Stimulated activated CD8-positive, alpha-beta memory T cell treated with anti-CD3 and anti-CD28 coated beads, Interleukin-4, amount 100 ng/mL, for 24 hours (primary cell): ENCODE data around the gene APOL1.
"Not testable (repeated sequence)": the region's sequence is repeated elsewhere in the genome, so short reads cannot be mapped to it uniquely, and the experiment has no call there.

Experiments
- DNase-seq: peaks from one replicate; pipeline ENCODE4 v3.0.0-alpha.2; 2020; ENCODE audit warnings: low read depth

The APOL1 gene

GRCh38 chr22:36271231-36271630 is 18.3 kb downstream of the APOL1 start:
- not testable (repeated sequence) for DNase-seq

GRCh38 chr22:36271951-36272350 is 19.0 kb downstream of the APOL1 start:
- DNase-seq: not testable (repeated sequence)

GRCh38 chr22:36274531-36274930 is 21.6 kb downstream of the APOL1 start:
- DNase-seq: no peak

GRCh38 chr22:36277482-36278291 is 24.8 kb downstream of the APOL1 start:
- DNase-seq: peak; percentile 57

GRCh38 chr22:36279219-36279666 is 26.3 kb downstream of the APOL1 start:
- DNase-seq: no peak

GRCh38 chr22:36280379-36280778 is 27.4 kb downstream of the APOL1 start:
- DNase-seq: no peak

- DNase-seq: no peak
These were observed 28.9 kb downstream of the APOL1 start for GRCh38 chr22:36281781-36282327.

GRCh38 chr22:36282328-36282831 is 29.4 kb downstream of the APOL1 start:
- no peak for DNase-seq

GRCh38 chr22:36284171-36284571 is 31.2 kb downstream of the APOL1 start:
- DNase-seq: no peak

- no peak for DNase-seq
These were observed 32.1 kb downstream of the APOL1 start for GRCh38 chr22:36285017-36285416.

- DNase-seq: no peak
These were observed 32.6 kb downstream of the APOL1 start for GRCh38 chr22:36285545-36285944.

- peak; percentile 41 for DNase-seq
These were observed 33.4 kb downstream of the APOL1 start for GRCh38 chr22:36286096-36286957.

GRCh38 chr22:36287881-36288515 is 35.1 kb downstream of the APOL1 start:
- DNase-seq: no peak

GRCh38 chr22:36288571-36289405 is 35.9 kb downstream of the APOL1 start:
- DNase-seq: no peak

GRCh38 chr22:36289406-36289870 is 36.5 kb downstream of the APOL1 start:
- no peak for DNase-seq

- not testable (repeated sequence) for DNase-seq
These were observed 37.0 kb downstream of the APOL1 start for GRCh38 chr22:36289948-36290371.

- DNase-seq: not testable (repeated sequence)
These were observed 37.6 kb downstream of the APOL1 start for GRCh38 chr22:36290391-36291075.

- DNase-seq: no peak
These were observed 39.2 kb downstream of the APOL1 start for GRCh38 chr22:36291831-36292740.
